ENCODE measurements around the gene JAK1. TPM values are rescaled to one million over a fixed set of nuclear protein-coding genes. Genes with fewer than 3 reads are reported as not detected.

The JAK1 gene
- total RNA-seq, 3 donors from 2014 or later (not counting 1 experiment from before 2014, with no cell fraction given), result 507 to 626 (median 526) TPM

DNA sequence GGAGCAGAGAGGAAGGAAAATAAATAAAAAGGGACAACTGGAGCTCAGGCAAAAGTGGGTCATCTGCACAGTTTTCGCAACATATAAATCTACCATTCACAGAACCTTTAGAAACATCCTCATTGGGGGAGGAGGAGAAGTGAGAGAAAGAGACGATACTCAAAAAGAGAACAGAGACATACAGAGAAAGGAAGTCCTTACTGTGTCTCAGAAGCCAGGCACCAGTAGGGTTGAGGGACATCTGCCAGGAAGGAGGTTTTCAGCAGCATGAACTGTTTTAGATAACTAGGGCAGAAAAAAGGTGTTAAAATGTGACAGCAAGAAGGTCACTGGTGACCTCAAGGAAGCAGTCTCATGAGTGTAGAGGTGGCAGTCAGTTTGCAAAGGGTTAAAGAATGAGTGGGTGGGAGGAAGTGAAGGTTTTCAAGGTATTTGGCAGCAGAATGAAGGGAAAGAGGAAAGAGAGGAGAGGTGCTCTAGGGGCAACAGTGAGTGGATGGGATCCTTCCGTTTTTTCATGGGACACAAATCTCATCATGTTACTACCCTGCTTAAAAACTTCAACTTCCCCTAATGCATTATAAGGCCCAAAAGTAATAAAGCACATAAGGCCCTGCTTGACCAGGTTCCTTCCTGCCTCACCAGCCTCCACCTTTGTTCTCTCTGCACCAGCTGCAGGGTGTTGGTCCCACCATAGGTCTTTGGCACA is 9.5 kb downstream of the JAK1 start:
- peak overlapping the region; percentile 59 for H3K27ac ChIP-seq (ENCODE audit: low read length)
- peak in 1 of 2 donors; percentile 59 for DNase-seq
- intact Hi-C loops (cut with micrococcal nuclease), result loop anchor here (2.0 kb wide), 1 partner anchor 16 kb away; no protein-coding TSS in a partner anchor
- WGBS (ENCODE audit: insufficient coverage), result 0% methylated on average over 2 of the region's 3 CpGs
- no peaks in the 10 kb centered on the region for H3K9me3 Mint-ChIP-seq
- no peak overlapping the region for H3K27ac Mint-ChIP-seq
- peaks cover 52 to 55% of the 10 kb centered on the region in 2 donors for H3K4me1 Mint-ChIP-seq
- H3K36me3 ChIP-seq (ENCODE audit: control insufficient read depth, insufficient read depth, low read length), result peaks cover 2% of the 10 kb centered on the region
- peaks cover 66% of the 10 kb centered on the region for H3K4me1 ChIP-seq (ENCODE audit: control insufficient read depth, insufficient read depth, low read length)
- peak; percentile 57 to 69 (median 61) for ATAC-seq
- H3K4me3 Mint-ChIP-seq, result no peak overlapping the region
- no peaks in the 10 kb centered on the region for H3K27me3 ChIP-seq (ENCODE audit: control insufficient read depth, insufficient read depth, low read length)
- H3K27me3 Mint-ChIP-seq (ENCODE audit: low read depth in 2 of 2), result no peaks in the 10 kb centered on the region
- TF ChIP-seq, protein P1, sequence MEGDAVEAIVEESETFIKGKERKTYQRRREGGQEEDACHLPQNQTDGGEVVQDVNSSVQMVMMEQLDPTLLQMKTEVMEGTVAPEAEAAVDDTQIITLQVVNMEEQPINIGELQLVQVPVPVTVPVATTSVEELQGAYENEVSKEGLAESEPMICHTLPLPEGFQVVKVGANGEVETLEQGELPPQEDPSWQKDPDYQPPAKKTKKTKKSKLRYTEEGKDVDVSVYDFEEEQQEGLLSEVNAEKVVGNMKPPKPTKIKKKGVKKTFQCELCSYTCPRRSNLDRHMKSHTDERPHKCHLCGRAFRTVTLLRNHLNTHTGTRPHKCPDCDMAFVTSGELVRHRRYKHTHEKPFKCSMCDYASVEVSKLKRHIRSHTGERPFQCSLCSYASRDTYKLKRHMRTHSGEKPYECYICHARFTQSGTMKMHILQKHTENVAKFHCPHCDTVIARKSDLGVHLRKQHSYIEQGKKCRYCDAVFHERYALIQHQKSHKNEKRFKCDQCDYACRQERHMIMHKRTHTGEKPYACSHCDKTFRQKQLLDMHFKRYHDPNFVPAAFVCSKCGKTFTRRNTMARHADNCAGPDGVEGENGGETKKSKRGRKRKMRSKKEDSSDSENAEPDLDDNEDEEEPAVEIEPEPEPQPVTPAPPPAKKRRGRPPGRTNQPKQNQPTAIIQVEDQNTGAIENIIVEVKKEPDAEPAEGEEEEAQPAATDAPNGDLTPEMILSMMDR (IDR thresholded peaks at IDR 0.05), result no peak
- no peaks in the 10 kb centered on the region for H3K36me3 Mint-ChIP-seq
- H3K4me3 ChIP-seq (ENCODE audit: low read length), result no peak overlapping the region
- H3K9me3 ChIP-seq (ENCODE audit: control insufficient read depth, insufficient read depth, low read length), result no peaks in the 10 kb centered on the region

DNA sequence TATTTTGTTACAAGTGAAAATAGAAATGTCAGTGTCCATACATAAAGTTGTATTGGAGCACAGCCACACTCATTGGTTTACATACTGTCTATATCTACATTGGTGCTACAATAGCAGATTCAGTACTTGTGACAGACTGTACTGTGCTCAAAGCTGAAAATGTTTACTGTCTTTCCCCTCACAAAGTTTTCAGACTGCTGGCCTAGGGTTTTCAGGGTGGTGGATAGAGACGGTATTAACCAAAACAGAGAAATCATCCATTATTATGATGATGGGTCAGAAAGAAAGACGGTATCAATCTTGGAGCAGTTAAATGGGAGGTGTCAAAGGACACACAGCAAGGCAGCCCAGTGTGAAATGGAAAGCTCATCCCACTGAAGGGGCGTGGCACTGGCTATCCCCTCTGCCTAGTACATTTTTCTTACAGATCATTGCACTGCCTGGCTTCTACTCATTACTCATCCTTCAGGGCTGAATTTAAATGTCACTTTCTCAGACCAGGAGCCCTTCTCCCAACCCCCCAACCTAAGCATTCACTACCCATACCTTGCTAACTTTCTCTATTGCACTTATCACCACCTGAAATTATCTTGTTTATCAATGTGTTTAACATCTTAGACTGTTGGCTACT is 10.2 kb downstream of the JAK1 start:
- Histone ChIP-seq H3K9me3 (ENCODE audit: control insufficient read depth, insufficient read depth, low read length) (no peaks in the 10 kb centered on the region), H3K4me1 (ENCODE audit: control insufficient read depth, insufficient read depth, low read length) (peaks cover 63% of the 10 kb centered on the region), H3K27ac (ENCODE audit: low read length) (peak overlapping the region; percentile 59), H3K27me3 (ENCODE audit: control insufficient read depth, insufficient read depth, low read length) (no peaks in the 10 kb centered on the region), H3K4me3 (ENCODE audit: low read length) (no peak overlapping the region), H3K36me3 (ENCODE audit: control insufficient read depth, insufficient read depth, low read length) (peaks cover 2% of the 10 kb centered on the region)
- Mint-ChIP-seq H3K4me1 (peaks cover 49 to 53% of the 10 kb centered on the region in 2 donors), H3K27ac (no peak overlapping the region), H3K9me3 (no peaks in the 10 kb centered on the region), H3K27me3 (ENCODE audit: low read depth in 2 of 2) (no peaks in the 10 kb centered on the region), H3K4me3 (no peak overlapping the region), H3K36me3 (no peaks in the 10 kb centered on the region)
- TF ChIP-seq, protein P1 (IDR thresholded peaks at IDR 0.05), result no peak
- 47% methylated on average over 3 of the region's 3 CpGs for whole genome bisulfite sequencing (ENCODE audit: insufficient coverage)
- ATAC-seq (peak in 1 of 3 donors; percentile 14), DNase-seq (no peak)
- intact Hi-C loops (cut with micrococcal nuclease), result loop anchor here (2.0 kb wide), 1 partner anchor 15 kb away; no protein-coding TSS in a partner anchor

DNA sequence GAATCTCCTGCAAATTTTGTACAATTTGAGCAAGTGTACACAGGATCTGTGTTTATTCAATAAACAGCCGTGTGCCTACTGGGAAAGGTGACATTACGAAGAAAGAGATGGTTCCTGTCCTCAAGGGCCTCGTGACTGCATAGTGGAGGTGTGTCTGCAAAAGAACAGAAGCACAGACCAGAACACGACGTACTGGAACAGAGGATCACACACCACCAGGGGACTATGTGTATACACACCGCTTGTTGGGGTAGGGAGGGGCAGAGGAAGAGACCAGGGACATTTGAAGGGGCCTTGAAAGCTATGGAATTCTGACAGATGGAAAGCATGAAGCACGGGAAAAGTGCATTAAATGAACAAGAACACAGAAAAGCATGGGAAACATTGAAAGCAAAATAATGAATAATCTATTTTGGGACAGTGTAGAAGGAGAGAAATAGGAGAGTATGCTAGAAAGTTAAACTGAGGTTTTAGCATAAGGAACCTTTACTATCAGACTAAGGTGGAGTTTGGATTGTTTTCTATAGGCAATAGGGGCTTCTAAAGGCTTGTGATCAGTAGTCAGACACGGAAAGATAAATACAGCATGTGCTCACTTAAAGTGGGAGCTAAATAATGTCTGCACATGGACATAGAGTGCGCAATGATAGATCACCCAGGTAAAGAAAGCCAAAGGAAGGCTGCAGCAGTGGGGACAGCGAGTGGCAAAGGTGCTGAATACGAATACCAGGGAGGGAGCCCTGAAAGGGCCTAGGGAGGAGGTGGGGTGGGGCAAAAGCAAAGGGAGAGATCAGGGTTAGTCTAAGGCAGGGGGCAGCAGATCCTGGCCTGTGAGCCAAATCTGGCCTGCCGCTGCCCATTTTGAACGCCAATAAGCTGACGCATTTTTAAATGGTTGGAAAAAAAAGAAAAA is 11.0 kb downstream of the JAK1 start:
- peak overlapping the region; percentile 59 for H3K27ac ChIP-seq (ENCODE audit: low read length)
- no peak for ATAC-seq
- no peak for DNase-seq
- no peaks in the 10 kb centered on the region for H3K27me3 ChIP-seq (ENCODE audit: control insufficient read depth, insufficient read depth, low read length)
- peaks cover 62% of the 10 kb centered on the region for H3K4me1 ChIP-seq (ENCODE audit: control insufficient read depth, insufficient read depth, low read length)
- no peaks in the 10 kb centered on the region for H3K9me3 ChIP-seq (ENCODE audit: control insufficient read depth, insufficient read depth, low read length)
- Mint-ChIP-seq H3K9me3 (no peaks in the 10 kb centered on the region), H3K4me3 (no peak overlapping the region), H3K36me3 (no peaks in the 10 kb centered on the region), H3K27me3 (ENCODE audit: low read depth in 2 of 2) (no peaks in the 10 kb centered on the region), H3K4me1 (peaks cover 49 to 53% of the 10 kb centered on the region in 2 donors), H3K27ac (no peak overlapping the region)
- no peak overlapping the region for H3K4me3 ChIP-seq (ENCODE audit: low read length)
- TF ChIP-seq, protein P1 (IDR thresholded peaks at IDR 0.05), result no peak
- peaks cover 2% of the 10 kb centered on the region for H3K36me3 ChIP-seq (ENCODE audit: control insufficient read depth, insufficient read depth, low read length)
- 51% methylated on average over 14 of the region's 14 CpGs for WGBS (ENCODE audit: insufficient coverage)
- intact Hi-C loops (cut with micrococcal nuclease), result loop anchor here (2.0 kb wide), 1 partner anchor 15 kb away; no protein-coding TSS in a partner anchor
